Heart left ventricle (tissue), 16 donors: Measurements from ENCODE around the gene BCLAF3. TPM values are rescaled to one million over a fixed set of nuclear protein-coding genes. Genes with fewer than 3 reads are reported as not detected.
A peak's percentile ranks its signal among the peaks of the same experiment; 100 is the strongest.

Experiments
- ATAC-seq, 4 donors: fragments of 200-7000 bp; cut with Tn5 transposase; one replicate each; pipeline ENCODE4 v1.9.1; 2020 to 2022; ENCODE audit warnings: moderate library complexity in 4 of 4, mild to moderate bottlenecking in 3 of 4, moderate number of reproducible peaks in 1 of 4
- DNase-seq, 5 donors: peaks; one replicate each; pipeline ENCODE4 v3.0.0-alpha.2; 2020
- H3K27ac ChIP-seq, 12 donors: fragments of 200-600 bp; sonication (generic) in 4 of 12; one replicate each; pipeline versions ENCODE4 v1.5.0 to v1.8.0; 2016 to 2022; ENCODE audit warnings: mild to moderate bottlenecking in 2 of 12
- H3K27me3 ChIP-seq, 9 donors: fragments of 200-600 bp; sonication (generic) in 2 of 9; one replicate each; pipeline versions ENCODE4 v1.5.1 to v1.8.0; 2016 to 2022; ENCODE audit warnings: mild to moderate bottlenecking in 3 of 9
- H3K36me3 ChIP-seq, 9 donors: fragments of 200-600 bp; sonication (generic) in 2 of 9; one replicate each; pipeline versions ENCODE4 v1.5.0 to v1.8.0; 2018 to 2022; ENCODE audit warnings: mild to moderate bottlenecking in 2 of 9
- H3K4me1 ChIP-seq, 12 donors: fragments of 200-600 bp; sonication (generic) in 4 of 12; one replicate each; pipeline versions ENCODE4 v1.5.0 to v1.8.0; 2016 to 2022; ENCODE audit warnings: mild to moderate bottlenecking in 3 of 12
- H3K4me3 ChIP-seq, 12 donors: fragments of 200-600 bp; sonication (generic) in 4 of 12; one replicate each; pipeline versions ENCODE4 v1.5.0 to v1.8.0; 2017 to 2022; ENCODE audit warnings: mild to moderate bottlenecking in 9 of 12, moderate library complexity in 4 of 12
- H3K9me3 ChIP-seq, 12 donors: fragments of 200-600 bp; sonication (generic) in 4 of 12; one replicate each; pipeline versions ENCODE4 v1.5.0 to v1.8.0; 2016 to 2022; ENCODE audit warnings: mild to moderate bottlenecking in 1 of 12
- POLR2A ChIP-seq, 2 donors: fragments of 450-650 bp; IDR thresholded peaks; one replicate each; pipeline ENCODE4 v1.6.1; 2017; ENCODE audit warnings: antibody characterized with exemption in 2 of 2, mild to moderate bottlenecking in 2 of 2, moderate library complexity in 2 of 2
- WGBS, 4 donors: extraction: QIAGEN DNeasy Blood & Tissue Kit in 2 of 4; methylation state at CpG; one replicate each; pipeline versions ENCODE4 v1.1.5 to v1.1.7; 2013 to 2018; 5-methylcytosine and 5-hydroxymethylcytosine counted together
- intact Hi-C, 10 donors: fragments of 100-400 bp; cut with DNase I; formaldehyde crosslinking; loops; one replicate each; pipeline versions ENCODE4 v1.11.1 to v1.14.2; 2022
- polyA plus RNA-seq, 2 donors: library from polyadenylated mRNA; stranded (reverse); fragments of 200-250 nt; gene quantifications; one replicate each; pipeline ENCODE4 v1.2.3, GENCODE V29; 2013
- total RNA-seq, 9 donors: library from RNA; depleted of rRNA in 2 of 9; stranded (reverse); fragments of >200 nt in 2 of 9; fragmentation: NEBNext Ultra II Directional in 3 of 9; extraction: Animal tissue kit (Norgen Biotek cat#: 25700) in 3 of 9; gene quantifications; one replicate each; pipeline versions ENCODE4 v1.1.0 to v1.2.4, GENCODE V29; 2016 to 2023
- TF ChIP-seq, protein P1 (sequence below), 12 donors: fragments of 200-600 bp; sonication (generic) in 4 of 12; IDR thresholded peaks; one replicate each; pipeline versions ENCODE4 v1.5.0 to v1.8.0; 2018 to 2022; ENCODE audit warnings: antibody characterized with exemption in 12 of 12, mild to moderate bottlenecking in 5 of 12
- donor health status: ischemic (EF 13 %, LVEDD 7.1; RV severe dilation, severe dysfunction).
- donor health status: healthy with polysubstance abuse.
- donor health status: DM: no; HTN: yes; CAD: no.
- donor health status: DM: no; HTN: no; CAD: no.
- donor health status: ischemic (EF 25% LVEDD 6.9; RV normal size, moderate dysfunction).
- donor health status: ischemic (EF 25% LVEDD 5.7; RV mildly dilated, moderate dysfunction).
- donor health status: healthy.
- donor health status: DM: yes; HTN: yes; CAD: no.
- donor health status: ischemic (EF 35%, LVEDD 5.7; RV mildly dilated, moderate dysfunction).
- donor health status: nonischemic (EF 11% LVEDD 7.7; RV severe dilation, severe dysfunction).
- donor health status: DM: yes; HTN: yes; CAD: no.
- donor health status: PGD.
- donor health status: ischemic (EF 29% LVEDD 5.4; RV normal size, mild dysfunction).
- donor health status: nonischemic (EF 23%, LVEDD 6.1; RV moderate dilation, normal function).

The BCLAF3 gene
- total and polyA plus RNA-seq, 11 donors = 2.0 to 10.6 (median 6.4) TPM

DNA sequence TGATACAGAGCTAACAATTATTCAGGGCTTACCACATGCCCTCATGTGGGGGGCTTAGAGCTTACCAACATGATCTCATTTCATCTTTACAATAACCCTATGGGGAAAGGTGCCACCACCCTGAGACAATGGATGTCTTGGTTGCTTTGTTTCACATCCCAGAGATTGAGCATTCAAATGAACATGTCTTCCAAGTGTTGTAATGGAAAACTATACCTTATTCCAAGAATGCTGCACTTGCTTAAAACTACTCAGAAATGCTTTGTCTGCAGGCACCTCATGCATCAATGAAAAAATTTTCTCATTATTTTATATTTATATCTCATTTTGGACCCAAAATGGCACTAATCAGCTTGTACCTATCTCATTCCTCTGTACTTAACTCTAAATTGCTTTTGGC is 34.6 kb downstream of the BCLAF3 start:
- DNase-seq = no peak
- no peaks in the 10 kb centered on the region for H3K9me3 ChIP-seq
- no peak for TF ChIP-seq POLR2A (IDR thresholded peaks at IDR 0.05)
- TF ChIP-seq, protein P1, sequence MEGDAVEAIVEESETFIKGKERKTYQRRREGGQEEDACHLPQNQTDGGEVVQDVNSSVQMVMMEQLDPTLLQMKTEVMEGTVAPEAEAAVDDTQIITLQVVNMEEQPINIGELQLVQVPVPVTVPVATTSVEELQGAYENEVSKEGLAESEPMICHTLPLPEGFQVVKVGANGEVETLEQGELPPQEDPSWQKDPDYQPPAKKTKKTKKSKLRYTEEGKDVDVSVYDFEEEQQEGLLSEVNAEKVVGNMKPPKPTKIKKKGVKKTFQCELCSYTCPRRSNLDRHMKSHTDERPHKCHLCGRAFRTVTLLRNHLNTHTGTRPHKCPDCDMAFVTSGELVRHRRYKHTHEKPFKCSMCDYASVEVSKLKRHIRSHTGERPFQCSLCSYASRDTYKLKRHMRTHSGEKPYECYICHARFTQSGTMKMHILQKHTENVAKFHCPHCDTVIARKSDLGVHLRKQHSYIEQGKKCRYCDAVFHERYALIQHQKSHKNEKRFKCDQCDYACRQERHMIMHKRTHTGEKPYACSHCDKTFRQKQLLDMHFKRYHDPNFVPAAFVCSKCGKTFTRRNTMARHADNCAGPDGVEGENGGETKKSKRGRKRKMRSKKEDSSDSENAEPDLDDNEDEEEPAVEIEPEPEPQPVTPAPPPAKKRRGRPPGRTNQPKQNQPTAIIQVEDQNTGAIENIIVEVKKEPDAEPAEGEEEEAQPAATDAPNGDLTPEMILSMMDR (IDR thresholded peaks at IDR 0.05) = no peak
- H3K4me1 ChIP-seq = peaks cover 0 to 26% (median 4%) of the 10 kb centered on the region in 12 donors
- H3K4me3 ChIP-seq = no peak overlapping the region
- intact Hi-C loops = no loop called here
- H3K27ac ChIP-seq = peak overlapping the region in 4 of 12 donors; percentile 1 to 48 (median 26)
- H3K36me3 ChIP-seq = peaks cover 0 to 21% (median 8%) of the 10 kb centered on the region in 9 donors
- peaks cover 0 to 8% (median 0%) of the 10 kb centered on the region in 9 donors for H3K27me3 ChIP-seq
- no peak for ATAC-seq

DNA sequence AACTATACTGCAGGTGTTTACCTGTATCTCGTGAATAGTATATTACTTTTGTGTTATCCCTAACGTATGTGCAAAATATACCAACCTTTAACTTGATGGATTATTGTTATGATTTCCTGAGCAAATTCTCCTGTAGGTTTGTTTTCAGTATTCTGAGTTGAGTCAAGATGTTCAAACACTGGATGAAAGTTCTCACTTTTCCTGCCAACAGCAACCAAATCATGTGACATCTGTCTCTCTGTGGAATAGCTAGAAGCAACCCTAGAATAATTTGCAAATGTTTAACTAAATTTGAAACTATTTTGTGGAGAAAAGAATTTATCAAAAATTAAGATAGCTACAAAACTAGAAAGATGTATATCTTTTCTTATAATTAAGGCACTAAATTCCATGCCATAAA is 35.6 kb downstream of the BCLAF3 start:
- intact Hi-C loops = no loop called here
- 55 to 95% (median 83%) methylated on average over 2 of the region's 2 CpGs for WGBS, 4 donors
- Histone ChIP-seq H3K27ac (no peak overlapping the region), H3K4me3 (no peak overlapping the region), H3K4me1 (peaks cover 0 to 26% (median 4%) of the 10 kb centered on the region in 12 donors), H3K27me3 (peaks cover 0 to 10% (median 0%) of the 10 kb centered on the region in 9 donors), H3K36me3 (peaks cover 0 to 27% (median 8%) of the 10 kb centered on the region in 9 donors), H3K9me3 (no peaks in the 10 kb centered on the region)
- TF ChIP-seq POLR2A (IDR thresholded peaks at IDR 0.05) = no peak
- TF ChIP-seq, protein P1 (IDR thresholded peaks at IDR 0.05) = no peak
- ATAC-seq (no peak), DNase-seq (no peak)

DNA sequence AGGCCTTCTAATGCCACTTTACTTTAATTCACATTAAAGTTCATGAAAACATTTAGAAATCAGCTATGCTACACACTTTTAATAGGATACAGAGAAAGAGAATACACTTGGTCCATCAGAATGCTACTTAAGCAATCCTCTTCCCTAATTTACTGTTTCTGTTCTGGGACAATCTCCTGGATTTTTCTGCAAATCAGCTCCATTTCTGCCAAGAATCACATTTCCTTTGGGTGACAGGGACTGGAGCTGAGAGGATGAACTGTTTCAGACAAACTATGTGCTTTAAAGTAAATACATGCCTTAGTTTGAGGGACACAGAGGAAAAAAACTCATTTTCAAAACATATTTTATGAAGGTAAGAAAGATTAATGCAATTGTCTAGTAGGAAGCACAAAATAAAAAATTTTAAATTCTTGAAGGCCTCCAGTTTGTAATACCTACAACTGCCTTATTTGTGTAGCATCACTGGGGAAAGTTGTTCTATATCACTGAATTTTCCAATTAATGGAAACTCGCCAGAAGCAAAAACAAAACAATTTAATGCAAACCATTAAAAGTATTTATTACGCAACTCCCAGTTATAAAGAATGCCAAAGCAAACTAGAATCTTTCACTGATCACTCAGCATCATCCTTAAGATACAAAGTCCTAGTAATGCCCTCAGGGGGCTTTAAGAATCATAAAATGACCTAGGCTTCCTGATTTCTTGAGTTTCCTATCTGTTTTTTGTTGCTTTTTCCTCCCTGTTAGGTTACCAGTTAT is 36.3 kb downstream of the BCLAF3 start:
- intact Hi-C loops = no loop called here
- Histone ChIP-seq H3K4me3 (no peak overlapping the region), H3K27me3 (peaks cover 0 to 17% (median 0%) of the 10 kb centered on the region in 9 donors), H3K4me1 (peaks cover 0 to 26% (median 4%) of the 10 kb centered on the region in 12 donors), H3K27ac (no peak overlapping the region), H3K36me3 (peaks cover 0 to 33% (median 8%) of the 10 kb centered on the region in 9 donors), H3K9me3 (no peaks in the 10 kb centered on the region)
- WGBS, 4 donors = 73 to 93% (median 82%) methylated on average over 2 of the region's 2 CpGs
- no peak for DNase-seq
- TF ChIP-seq POLR2A (IDR thresholded peaks at IDR 0.05) = no peak
- TF ChIP-seq, protein P1 (IDR thresholded peaks at IDR 0.05) = no peak
- ATAC-seq = no peak

DNA sequence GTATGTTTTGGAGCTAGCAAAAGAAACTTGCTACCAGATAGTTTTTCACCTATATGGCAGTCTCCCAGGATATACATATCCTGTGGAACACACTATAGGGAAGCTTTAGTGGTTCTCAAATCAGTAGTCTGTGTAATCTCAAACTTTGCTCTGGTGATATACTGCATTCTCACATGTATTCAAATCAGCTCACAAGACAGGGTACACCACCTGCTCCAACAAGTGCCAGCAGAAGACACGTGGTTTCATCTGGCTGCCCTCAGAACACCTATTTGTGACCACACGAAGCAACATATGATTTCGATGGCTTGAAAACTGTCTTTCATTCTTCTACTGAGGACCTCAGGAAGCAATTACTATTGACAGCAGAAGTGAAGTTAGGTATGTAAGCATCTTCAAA is 37.7 kb downstream of the BCLAF3 start:
- TF ChIP-seq, protein P1 (IDR thresholded peaks at IDR 0.05) = no peak
- no peak for TF ChIP-seq POLR2A (IDR thresholded peaks at IDR 0.05)
- Histone ChIP-seq H3K4me3 (no peak overlapping the region), H3K9me3 (no peaks in the 10 kb centered on the region), H3K36me3 (peaks cover 0 to 41% (median 8%) of the 10 kb centered on the region in 9 donors), H3K27ac (no peak overlapping the region), H3K27me3 (peaks cover 0 to 14% (median 0%) of the 10 kb centered on the region in 9 donors), H3K4me1 (peaks cover 0 to 26% (median 4%) of the 10 kb centered on the region in 12 donors)
- DNase-seq (no peak), ATAC-seq (no peak)
- intact Hi-C loops = no loop called here
- WGBS, 4 donors = 55 to 61% (median 60%) methylated on average over 3 of the region's 3 CpGs
